Measurements from ENCODE around the gene LOX.

DNA sequence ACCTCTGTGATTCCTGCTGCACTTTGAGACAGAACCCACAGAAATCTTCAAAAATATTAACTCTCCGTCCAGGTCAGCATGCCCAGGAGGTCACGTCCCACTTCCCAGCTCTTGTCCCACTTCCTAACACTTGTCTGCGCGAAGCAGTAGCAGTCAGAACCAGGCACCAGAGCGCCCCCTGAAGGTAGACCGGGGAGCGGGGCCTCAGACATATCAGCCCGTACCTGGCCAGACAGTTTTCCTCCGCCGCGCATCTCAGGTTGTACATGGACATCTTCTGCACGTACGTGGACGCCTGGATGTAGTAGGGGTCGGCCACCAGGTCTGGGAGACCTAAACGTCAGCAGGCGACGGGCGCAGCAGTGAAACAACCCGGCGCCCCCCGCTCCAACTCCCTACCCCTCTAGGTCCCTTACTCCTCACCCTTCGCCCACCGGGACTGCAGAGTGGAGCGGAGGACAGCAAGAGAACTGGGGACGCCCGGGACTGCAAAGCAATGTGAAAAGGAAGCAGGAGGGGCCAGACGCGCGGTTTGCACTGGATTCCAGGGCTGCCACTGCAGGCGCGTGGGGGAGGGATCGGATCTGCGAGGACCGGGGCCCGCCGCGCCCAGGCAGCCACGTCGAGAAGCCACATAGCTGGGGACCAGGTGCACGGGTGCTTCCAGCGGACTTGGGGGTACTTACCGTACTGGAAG, 1.2 kb downstream of the LOX start:
- TF ChIP-seq POLR2A (IDR thresholded peaks at IDR 0.05) (no peak), POLR2AphosphoS5 (IDR thresholded peaks at IDR 0.05) (no peak)
- TF ChIP-seq, protein P1, sequence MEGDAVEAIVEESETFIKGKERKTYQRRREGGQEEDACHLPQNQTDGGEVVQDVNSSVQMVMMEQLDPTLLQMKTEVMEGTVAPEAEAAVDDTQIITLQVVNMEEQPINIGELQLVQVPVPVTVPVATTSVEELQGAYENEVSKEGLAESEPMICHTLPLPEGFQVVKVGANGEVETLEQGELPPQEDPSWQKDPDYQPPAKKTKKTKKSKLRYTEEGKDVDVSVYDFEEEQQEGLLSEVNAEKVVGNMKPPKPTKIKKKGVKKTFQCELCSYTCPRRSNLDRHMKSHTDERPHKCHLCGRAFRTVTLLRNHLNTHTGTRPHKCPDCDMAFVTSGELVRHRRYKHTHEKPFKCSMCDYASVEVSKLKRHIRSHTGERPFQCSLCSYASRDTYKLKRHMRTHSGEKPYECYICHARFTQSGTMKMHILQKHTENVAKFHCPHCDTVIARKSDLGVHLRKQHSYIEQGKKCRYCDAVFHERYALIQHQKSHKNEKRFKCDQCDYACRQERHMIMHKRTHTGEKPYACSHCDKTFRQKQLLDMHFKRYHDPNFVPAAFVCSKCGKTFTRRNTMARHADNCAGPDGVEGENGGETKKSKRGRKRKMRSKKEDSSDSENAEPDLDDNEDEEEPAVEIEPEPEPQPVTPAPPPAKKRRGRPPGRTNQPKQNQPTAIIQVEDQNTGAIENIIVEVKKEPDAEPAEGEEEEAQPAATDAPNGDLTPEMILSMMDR (IDR thresholded peaks at IDR 0.05), result peak in 5 of 7 experiments; percentile 33 to 66 (median 43)
